ENCODE results near the gene RPS27. TPM values are rescaled to one million over a fixed set of nuclear protein-coding genes. Genes with fewer than 3 reads are reported as not detected.
"Not testable (repeated sequence)": the region's sequence is repeated elsewhere in the genome, so short reads cannot be mapped to it uniquely, and the experiment has no call there.

The RPS27 gene
- total RNA-seq, 1 experiment from 2014 or later: 3,064 TPM

DNA sequence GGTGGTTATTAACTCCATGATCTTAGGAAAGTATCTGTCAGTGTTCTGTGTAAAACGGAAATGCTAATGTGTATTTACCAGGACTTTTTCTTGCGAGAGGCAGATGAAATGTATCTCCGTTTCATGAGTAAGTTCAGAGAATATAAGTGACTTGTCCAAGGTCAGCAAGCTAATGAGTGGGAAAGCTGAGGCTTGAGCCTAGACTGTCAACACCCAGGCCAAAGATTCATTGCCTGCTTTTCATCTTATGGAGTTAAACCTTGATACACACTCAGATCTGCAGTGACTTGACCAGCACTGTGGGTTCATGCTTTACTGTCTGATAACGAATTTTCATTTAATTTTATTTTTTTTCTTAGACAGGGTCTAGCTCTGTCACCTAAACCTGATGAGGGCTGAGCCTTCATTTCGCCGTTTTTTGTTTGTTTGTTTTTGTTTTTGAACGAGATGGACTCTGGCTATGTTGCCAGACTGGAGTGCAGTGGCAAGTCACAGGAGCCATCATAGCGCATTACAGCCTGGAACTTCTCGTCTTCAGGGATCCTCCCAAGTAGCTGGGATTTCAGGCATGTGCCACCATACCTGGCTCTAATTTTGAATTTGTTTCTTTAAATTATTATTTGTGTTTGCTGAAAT, 12.2 kb upstream of the RPS27 start:
- ChIA-PET CTCF (interaction anchor here (0.6 to 5.2 kb wide), 16 partner anchors 10 to 1499 kb away, joined by 3 to 64 read pairs (median 4); partner anchors contain the start of genes CREB3L4, DENND4B, GATAD2B and RAB13), POLR2A (interaction anchor here (0.7 to 9.6 kb wide), 30 partner anchors 12 to 1151 kb away, joined by 3 to 647 read pairs (median 5); partner anchors contain the start of genes CHTOP, CREB3L4, CRTC2 and DENND4B)
- Mint-ChIP-seq H3K36me3 (ENCODE audit: insufficient read depth, unreplicated experiment) (peaks cover 55% of the 10 kb centered on the region), H3K4me3 (ENCODE audit: unreplicated experiment) (peak overlapping the region; percentile 98), H3K27me3 (ENCODE audit: insufficient read depth, unreplicated experiment) (no peaks in the 10 kb centered on the region), H3K27ac (ENCODE audit: low read depth, unreplicated experiment) (peak overlapping the region; percentile 96), H3K4me1 (ENCODE audit: insufficient read depth, unreplicated experiment) (peaks cover 23% of the 10 kb centered on the region), H3K9me3 (ENCODE audit: unreplicated experiment) (no peaks in the 10 kb centered on the region)
- BruUV-seq (replicated peaks): no TSS peak
- TF ChIP-seq, protein P1, sequence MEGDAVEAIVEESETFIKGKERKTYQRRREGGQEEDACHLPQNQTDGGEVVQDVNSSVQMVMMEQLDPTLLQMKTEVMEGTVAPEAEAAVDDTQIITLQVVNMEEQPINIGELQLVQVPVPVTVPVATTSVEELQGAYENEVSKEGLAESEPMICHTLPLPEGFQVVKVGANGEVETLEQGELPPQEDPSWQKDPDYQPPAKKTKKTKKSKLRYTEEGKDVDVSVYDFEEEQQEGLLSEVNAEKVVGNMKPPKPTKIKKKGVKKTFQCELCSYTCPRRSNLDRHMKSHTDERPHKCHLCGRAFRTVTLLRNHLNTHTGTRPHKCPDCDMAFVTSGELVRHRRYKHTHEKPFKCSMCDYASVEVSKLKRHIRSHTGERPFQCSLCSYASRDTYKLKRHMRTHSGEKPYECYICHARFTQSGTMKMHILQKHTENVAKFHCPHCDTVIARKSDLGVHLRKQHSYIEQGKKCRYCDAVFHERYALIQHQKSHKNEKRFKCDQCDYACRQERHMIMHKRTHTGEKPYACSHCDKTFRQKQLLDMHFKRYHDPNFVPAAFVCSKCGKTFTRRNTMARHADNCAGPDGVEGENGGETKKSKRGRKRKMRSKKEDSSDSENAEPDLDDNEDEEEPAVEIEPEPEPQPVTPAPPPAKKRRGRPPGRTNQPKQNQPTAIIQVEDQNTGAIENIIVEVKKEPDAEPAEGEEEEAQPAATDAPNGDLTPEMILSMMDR (IDR thresholded peaks at IDR 0.05; ENCODE audit: unreplicated experiment): no peak
- intact Hi-C loops (cut with micrococcal nuclease): no loop called here
- no peak for DNase-seq (ENCODE audit: unreplicated experiment)

DNA sequence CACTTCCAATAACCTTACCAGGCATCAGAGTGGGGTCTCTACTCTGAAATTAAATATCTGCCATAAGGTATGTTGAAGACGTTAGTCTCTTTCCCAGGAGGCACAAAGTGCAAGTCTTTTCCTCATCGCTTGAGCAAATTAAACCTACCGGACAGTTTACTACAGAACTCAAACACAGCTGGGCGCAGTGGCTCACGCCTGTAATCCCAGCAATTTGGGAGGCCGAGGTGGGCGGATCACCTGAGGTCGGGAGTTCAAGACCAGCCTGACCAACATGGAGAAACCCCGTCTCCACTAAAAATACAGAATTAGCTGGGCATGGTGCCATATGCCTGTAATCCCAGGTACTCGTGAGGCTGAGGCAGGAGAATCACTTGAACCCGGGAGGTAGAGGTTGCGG, 11.5 kb upstream of the RPS27 start:
- H3K27ac Mint-ChIP-seq (ENCODE audit: low read depth, unreplicated experiment); BruUV-seq (replicated peaks); H3K27me3 Mint-ChIP-seq (ENCODE audit: insufficient read depth, unreplicated experiment); H3K9me3 Mint-ChIP-seq (ENCODE audit: unreplicated experiment); DNase-seq (ENCODE audit: unreplicated experiment); intact Hi-C loops (cut with micrococcal nuclease): not testable (repeated sequence)
- peaks cover 58% of the 10 kb centered on the region for H3K36me3 Mint-ChIP-seq (ENCODE audit: insufficient read depth, unreplicated experiment)
- CTCF ChIA-PET: interaction anchor here (0.6 to 5.2 kb wide), 8 partner anchors 9 to 307 kb away, joined by 3 to 64 read pairs (median 4); partner anchors contain the start of genes CREB3L4, RAB13 and RPS27
- POLR2A ChIA-PET: interaction anchor here (0.8 to 9.6 kb wide), 9 partner anchors 11 to 415 kb away, joined by 3 to 647 read pairs (median 12); partner anchors contain the start of genes CREB3L4, CRTC2, DENND4B and GATAD2B
- H3K4me1 Mint-ChIP-seq (ENCODE audit: insufficient read depth, unreplicated experiment): peaks cover 23% of the 10 kb centered on the region
- peak overlapping the region; percentile 98 for H3K4me3 Mint-ChIP-seq (ENCODE audit: unreplicated experiment)

DNA sequence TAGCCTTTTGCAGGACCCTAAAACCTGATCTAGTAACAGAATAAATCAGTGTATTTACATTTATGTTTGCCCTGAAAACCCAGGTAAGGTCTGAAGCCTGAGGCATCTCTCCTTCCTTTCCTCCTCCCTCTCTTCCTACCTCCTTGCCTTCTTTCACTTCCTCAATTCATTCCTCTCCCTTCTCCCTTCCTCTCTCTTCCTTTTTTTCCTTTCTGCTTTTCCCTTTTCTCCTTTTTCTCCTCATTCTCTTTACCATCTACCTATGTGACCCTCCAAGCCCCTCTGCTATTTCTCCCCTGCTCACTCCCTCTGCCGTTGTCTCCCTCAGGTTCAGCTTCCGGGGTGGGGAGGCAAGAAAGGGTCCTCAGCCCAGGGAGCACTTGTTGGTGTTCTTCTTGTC, 8.8 kb upstream of the RPS27 start:
- H3K9me3 Mint-ChIP-seq (ENCODE audit: unreplicated experiment); H3K27me3 Mint-ChIP-seq (ENCODE audit: insufficient read depth, unreplicated experiment); H3K27ac Mint-ChIP-seq (ENCODE audit: low read depth, unreplicated experiment); intact Hi-C loops (cut with micrococcal nuclease); DNase-seq (ENCODE audit: unreplicated experiment); H3K4me3 Mint-ChIP-seq (ENCODE audit: unreplicated experiment): not testable (repeated sequence)
- CTCF ChIA-PET: interaction anchor here (0.7 to 1.2 kb wide), 3 partner anchors 35 to 304 kb away, joined by 3 read pairs; partner anchors contain the start of gene DENND4B
- Mint-ChIP-seq H3K36me3 (ENCODE audit: insufficient read depth, unreplicated experiment) (peaks cover 33% of the 10 kb centered on the region), H3K4me1 (ENCODE audit: insufficient read depth, unreplicated experiment) (peaks cover 33% of the 10 kb centered on the region)
- POLR2A ChIA-PET: interaction anchor here (2.1 to 9.6 kb wide), 2 partner anchors 9 to 19 kb away, joined by 13 to 647 read pairs; partner anchors contain the start of genes CREB3L4, CRTC2, RPS27 and SLC39A1
- BruUV-seq (replicated peaks): TSS peak; percentile 74

DNA sequence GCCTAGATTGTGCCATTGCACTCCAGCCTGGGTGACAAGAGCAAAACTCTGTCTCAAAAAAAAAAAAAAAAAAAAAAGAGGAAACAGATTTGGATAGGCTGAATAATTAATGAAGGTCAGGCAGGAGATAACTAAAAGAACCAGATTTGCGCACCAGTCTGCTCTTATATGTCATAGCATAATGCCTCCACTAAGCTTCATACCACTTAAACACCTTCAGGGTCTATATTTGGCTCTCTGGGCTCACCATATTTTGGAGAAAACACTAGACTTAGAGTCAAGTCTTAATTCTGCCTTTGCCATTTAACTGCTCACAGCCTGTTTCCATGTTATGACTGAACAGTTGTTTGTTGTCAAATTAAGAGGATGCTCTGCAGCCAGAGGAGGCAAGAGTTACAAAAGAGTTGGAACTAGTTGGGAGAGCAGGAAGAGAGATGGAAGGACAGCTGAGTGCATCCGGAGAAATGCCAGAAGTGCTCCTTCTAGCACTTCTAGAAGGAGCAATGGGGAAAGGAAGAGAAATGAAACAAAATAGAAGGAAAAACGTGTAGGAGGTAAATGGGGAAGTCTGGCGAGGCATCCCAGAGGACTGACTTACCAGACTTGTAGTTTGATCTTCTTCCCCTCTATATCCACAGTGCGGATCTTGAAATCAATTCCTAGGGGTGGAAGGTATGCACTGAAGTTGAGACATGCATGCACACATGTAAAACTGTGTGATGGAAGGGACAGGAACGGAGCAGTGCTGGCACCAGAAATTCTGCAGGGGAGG, 6.3 kb upstream of the RPS27 start:
- Mint-ChIP-seq H3K36me3 (ENCODE audit: insufficient read depth, unreplicated experiment) (peaks cover 22% of the 10 kb centered on the region), H3K27ac (ENCODE audit: low read depth, unreplicated experiment) (no peak overlapping the region), H3K27me3 (ENCODE audit: insufficient read depth, unreplicated experiment) (no peaks in the 10 kb centered on the region), H3K4me3 (ENCODE audit: unreplicated experiment) (peak overlapping the region; percentile 14), H3K4me1 (ENCODE audit: insufficient read depth, unreplicated experiment) (peaks cover 25% of the 10 kb centered on the region), H3K9me3 (ENCODE audit: unreplicated experiment) (no peaks in the 10 kb centered on the region)
- POLR2A ChIA-PET: interaction anchor here (0.6 to 13.2 kb wide), 14 partner anchors 9 to 350 kb away, joined by 3 to 358 read pairs (median 14); partner anchors contain the start of genes CHTOP, CREB3L4, CRTC2 and DENND4B
- intact Hi-C loops (cut with micrococcal nuclease): no loop called here
- CTCF ChIA-PET: interaction anchor here (0.5 to 7.8 kb wide), 11 partner anchors 17 to 580 kb away, joined by 3 to 80 read pairs (median 3); partner anchors contain the start of genes CREB3L4, DENND4B, GATAD2B and NPR1
- TF ChIP-seq, protein P1 (IDR thresholded peaks at IDR 0.05; ENCODE audit: unreplicated experiment): no peak
- no peak for DNase-seq (ENCODE audit: unreplicated experiment)
- BruUV-seq (replicated peaks): no TSS peak

Measured in MCF 10A (cell line).